ENCODE data around the gene PWWP2B. TPM values are rescaled to one million over a fixed set of nuclear protein-coding genes. Genes with fewer than 3 reads are reported as not detected.

The PWWP2B gene
- polyA plus RNA-seq, 5 donors, result 6.1 to 18.4 (median 10.7) TPM

GRCh38 chr10:132361581-132362101, 35.4 kb upstream of the PWWP2B start:
- no peak for DNase-seq

GRCh38 chr10:132362151-132362611, 34.8 kb upstream of the PWWP2B start:
- no peak for DNase-seq

DNA sequence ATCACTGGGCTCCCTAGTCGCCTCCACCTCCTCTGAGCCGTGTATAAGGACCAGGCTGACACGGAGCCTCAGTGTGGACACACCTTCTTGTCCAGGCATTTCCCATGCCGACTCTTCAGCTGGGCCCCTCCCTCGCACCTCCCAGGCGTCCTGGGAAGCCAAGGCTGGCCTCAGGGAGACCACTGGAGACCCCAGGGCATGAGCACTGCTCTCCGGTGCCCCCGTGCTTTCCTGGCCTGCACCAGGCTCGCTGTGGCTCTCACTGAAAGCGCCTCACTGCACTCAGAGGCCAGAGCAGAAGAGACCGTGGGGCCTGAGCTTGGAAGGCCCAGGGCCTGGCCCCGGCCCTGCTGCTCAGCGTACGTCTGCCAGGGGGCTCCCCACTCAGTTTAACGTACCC, 33.6 kb upstream of the PWWP2B start:
- DNase-seq, result no peak

DNA sequence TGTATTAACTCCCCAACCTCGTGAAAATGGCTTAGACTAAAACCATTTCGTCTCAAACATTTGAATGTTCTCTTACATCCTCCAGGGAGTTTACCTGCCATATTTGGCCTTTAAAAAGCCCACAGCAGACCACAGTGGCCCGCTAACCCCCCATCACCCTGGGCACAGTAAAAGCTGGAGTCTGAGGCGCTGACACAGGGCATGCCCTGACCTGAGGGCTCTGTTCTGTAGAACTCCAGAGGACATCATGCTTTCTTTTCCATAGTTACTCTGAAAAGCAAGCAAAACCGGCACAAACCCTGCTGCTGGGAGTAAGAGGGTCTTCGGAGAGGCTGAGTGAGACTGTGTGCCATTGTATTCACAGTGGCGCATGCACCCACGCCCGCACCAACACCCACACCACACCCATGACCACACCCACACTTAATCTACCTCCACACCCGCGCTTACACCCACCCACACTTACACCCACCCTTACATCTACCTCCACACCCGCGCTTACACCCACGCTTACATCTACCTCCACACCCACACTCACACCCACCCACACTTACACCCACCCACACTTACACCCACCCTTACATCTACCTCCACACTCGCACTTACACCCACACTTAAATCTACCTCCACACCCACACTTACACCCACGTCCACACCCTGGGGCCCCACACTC, 32.9 kb upstream of the PWWP2B start:
- DNase-seq, result no peak

GRCh38 chr10:132364594-132364970, 32.4 kb upstream of the PWWP2B start:
- no peak for DNase-seq

GRCh38 chr10:132365102-132365501, 31.9 kb upstream of the PWWP2B start:
- no peak for DNase-seq

DNA sequence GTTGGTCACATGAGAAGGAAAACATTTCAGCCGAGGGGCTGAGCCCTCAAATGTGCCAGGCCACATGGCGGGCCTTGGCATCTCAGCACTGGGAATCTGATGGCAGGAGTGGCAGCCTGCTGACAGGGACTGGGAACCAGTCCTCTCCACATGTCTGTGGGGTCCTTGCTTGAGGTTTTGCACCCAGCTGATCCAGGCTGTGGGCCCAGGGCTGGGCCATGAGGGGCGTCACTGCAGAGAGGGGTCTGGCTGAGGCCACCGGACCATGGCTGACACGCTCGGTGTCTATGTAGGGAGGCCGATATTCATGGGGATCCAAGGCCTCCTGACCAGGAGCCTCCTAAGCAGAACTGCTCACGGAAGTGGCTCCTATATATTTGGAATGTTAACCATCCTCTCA, 31.0 kb upstream of the PWWP2B start:
- no peak for DNase-seq

DNA sequence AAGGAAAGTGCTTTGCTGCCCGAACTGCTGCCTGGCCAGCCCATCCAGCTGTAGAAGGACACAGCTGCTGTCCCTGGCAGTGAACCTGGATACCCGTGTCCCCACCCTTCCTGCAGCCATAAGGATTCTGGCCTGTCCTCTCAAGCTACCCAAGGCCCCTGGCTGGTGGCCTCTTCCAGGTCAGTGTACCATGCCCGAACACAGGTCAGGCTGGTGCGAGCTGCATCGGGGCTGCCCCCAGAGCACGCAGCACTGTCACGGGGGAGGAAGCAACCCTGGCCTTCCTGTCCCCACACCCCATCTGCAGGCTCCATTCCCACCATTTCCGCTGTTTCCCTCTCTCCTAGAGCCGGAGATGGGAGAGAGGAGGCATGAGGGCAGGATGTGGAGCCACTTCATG, 30.5 kb upstream of the PWWP2B start:
- no peak for DNase-seq

DNA sequence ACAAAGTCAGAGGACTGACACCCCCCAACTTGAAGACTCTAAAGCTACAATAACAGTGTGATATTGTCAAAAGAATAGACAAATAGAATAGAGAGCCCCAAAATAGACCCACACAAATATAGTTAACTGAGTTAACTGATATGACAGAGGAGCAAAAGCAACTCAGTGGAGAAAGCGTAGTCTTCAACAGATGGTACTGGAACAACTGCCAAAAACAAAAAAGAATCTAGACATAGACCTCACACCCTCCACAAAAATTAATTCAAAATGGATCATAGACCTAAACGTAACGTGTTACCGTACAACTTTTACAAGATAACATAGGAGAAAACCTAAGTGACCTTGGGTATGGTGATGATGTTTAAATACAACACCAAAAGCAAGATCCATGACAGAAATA, 28.6 kb upstream of the PWWP2B start:
- no peak for DNase-seq

GRCh38 chr10:132368881-132369635, 27.9 kb upstream of the PWWP2B start:
- DNase-seq, result no peak

- no peak for DNase-seq
These were observed 27.3 kb upstream of the PWWP2B start for GRCh38 chr10:132369636-132370185.

- DNase-seq, result no peak
These were observed 26.3 kb upstream of the PWWP2B start for GRCh38 chr10:132370426-132371340.

- DNase-seq, result no peak
These were observed 25.3 kb upstream of the PWWP2B start for GRCh38 chr10:132371641-132372081.

- DNase-seq, result no peak
These were observed 24.4 kb upstream of the PWWP2B start for GRCh38 chr10:132372516-132373095.

GRCh38 chr10:132373241-132373955, 23.6 kb upstream of the PWWP2B start:
- DNase-seq, result no peak

DNA sequence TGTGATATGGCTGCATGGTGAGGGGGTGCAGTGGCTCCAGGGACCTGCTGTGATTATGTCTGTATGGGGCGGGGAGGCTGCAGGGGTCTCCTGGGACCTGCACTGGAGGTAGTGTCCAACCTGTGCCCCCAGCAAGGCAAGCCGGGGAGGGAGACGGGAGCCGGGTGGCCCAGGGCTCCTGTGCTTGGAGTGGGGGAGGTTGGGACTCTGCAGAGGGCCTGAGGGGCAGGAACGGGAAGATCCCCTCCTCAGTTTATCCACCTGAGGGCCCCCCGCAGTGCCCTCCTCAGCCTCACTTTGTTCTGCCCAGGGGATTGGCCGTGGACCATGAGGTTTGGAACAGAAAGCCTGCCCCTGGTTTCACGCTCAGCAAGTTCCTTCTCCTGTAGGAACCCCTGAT, 22.8 kb upstream of the PWWP2B start:
- no peak for DNase-seq

- no peak for DNase-seq
These were observed 22.4 kb upstream of the PWWP2B start for GRCh38 chr10:132374612-132375011.

DNA sequence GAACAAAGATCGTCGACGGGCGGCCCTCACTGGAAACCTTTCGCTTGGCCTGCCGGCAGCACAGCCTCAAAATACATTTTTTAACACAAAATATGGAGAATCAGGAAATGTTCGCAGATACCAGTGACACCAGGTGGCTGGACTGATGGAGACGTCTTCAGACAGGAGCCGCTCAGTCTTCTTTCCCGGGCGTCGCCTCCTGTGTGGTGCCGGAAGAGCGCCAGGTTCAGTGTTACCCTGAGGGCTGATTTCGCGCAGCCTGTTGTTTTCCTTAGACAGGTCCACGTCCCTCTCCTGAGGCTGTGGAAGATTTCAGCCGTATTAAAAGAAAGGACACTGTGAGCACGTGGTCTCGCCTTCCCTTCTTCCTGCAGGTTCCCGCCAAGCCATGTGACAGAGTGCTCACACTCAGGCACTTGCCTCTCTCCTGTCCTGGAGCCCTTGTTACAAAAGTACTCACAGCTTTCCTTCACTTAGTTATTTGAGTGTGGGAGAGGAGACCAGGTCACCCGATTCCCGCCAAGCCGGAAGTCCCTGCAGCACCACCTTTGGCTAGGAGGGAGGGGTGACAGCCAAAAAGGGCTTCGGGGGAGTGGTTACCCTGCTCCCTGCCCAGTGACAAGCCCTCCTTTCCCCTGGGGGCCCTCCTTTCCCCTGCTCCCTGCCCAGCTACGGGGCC, 21.7 kb upstream of the PWWP2B start:
- no peak for DNase-seq

- no peak for DNase-seq
These were observed 21.2 kb upstream of the PWWP2B start for GRCh38 chr10:132375795-132376297.

DNA sequence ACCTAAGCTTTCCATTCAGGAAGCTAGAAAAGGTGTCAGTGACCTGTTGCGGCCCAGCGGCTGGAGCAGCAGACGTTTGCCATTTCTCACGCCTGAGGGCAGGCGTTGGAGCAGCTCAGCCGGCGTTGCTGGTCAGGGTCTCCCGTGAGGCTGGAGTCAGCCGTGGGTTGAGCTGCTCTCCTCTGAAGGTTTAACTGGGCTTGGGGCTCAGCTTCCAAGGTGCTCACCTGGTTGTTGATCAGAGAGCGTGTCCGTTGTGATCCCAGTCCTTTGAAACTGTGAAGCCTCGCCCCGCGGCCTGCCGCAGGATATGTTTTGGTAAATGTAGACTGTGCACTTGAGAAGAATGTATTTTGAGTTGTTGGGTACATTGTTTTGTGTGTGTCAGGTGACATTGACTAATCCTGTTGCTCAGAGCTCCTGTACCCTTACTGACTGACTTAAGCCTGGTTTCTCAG, 20.6 kb upstream of the PWWP2B start:
- no peak for DNase-seq
